HEK293 (cell line): ENCODE results near the gene AGAP1.

ENCODE experiments used
- CTCF ChIA-PET: fragments of 350-600 bp; formaldehyde crosslinking; extraction: SDS; loops from one replicate; lab custom pipeline; 2021; ENCODE audit warnings: antibody characterized with exemption; lab: Yijun Ruan, JAX
- POLR2A ChIA-PET: fragments of 300-600 bp; formaldehyde crosslinking; extraction: SDS; loops from one replicate; lab custom pipeline; 2020; ENCODE audit warnings: antibody characterized with exemption, inconsistent platforms; lab: Yijun Ruan, JAX
- H3K27ac ChIP-seq: fragments of 200-500 bp; sonication (Bioruptor generic); 2 replicates; pipeline ENCODE4 v1.5.1; 2014; ENCODE audit warnings: low read depth, low read length, control low read depth, inconsistent platforms; ENCODE audit errors: extremely low read depth
- H3K36me3 ChIP-seq, 2 experiments: fragments of 200-500 bp in 1 of 2; sonication (Bioruptor generic) in 1 of 2; 1 replicate in 1 of 2; 2 replicates in 1 of 2; pipeline ENCODE4 v1.5.1; 2014 to 2017; ENCODE audit warnings: inconsistent platforms in 2 of 2, low read length in 2 of 2; ENCODE audit not compliant: control insufficient read depth in 2 of 2, insufficient read depth in 1 of 2
- H3K4me1 ChIP-seq: fragments of 200-500 bp; sonication (Bioruptor generic); 2 replicates; pipeline ENCODE4 v1.5.1; 2014; ENCODE audit warnings: mild to moderate bottlenecking, low read length, inconsistent platforms; ENCODE audit not compliant: control insufficient read depth, insufficient read depth
- H3K4me3 ChIP-seq: 2 replicates; pipeline ENCODE4 v1.5.1; 2011; ENCODE audit warnings: low read depth, mild to moderate bottlenecking, control low read depth, low read length, moderate library complexity
- H3K9me3 ChIP-seq: fragments of 200-500 bp; sonication (Bioruptor generic); 2 replicates; pipeline ENCODE4 v1.5.1; 2014; ENCODE audit warnings: low read depth, low read length, inconsistent platforms; ENCODE audit not compliant: control insufficient read depth, insufficient read depth
- HOXA7 ChIP-seq: sonication (generic); formaldehyde crosslinking; IDR thresholded peaks from 2 replicates; pipeline ENCODE4 v1.8.1; 2022; ENCODE audit warnings: missing genetic modification reagents, borderline replicate concordance
- KLF9 ChIP-seq: fragments of 450-650 bp; formaldehyde crosslinking; IDR thresholded peaks from 2 replicates; pipeline ENCODE4 v1.5.1; 2016; ENCODE audit warnings: missing biosample characterization, missing genetic modification characterization, low read depth
- MEIS1 ChIP-seq: sonication (generic); formaldehyde crosslinking; IDR thresholded peaks from 2 replicates; pipeline ENCODE4 v1.8.1; 2022; ENCODE audit warnings: missing genetic modification reagents, mild to moderate bottlenecking, borderline replicate concordance
- OVOL3 ChIP-seq: fragments of 450-650 bp; formaldehyde crosslinking; IDR thresholded peaks from 2 replicates; pipeline ENCODE4 v1.5.1; 2016; ENCODE audit warnings: missing biosample characterization, missing genetic modification characterization
- SCRT1 ChIP-seq: fragments of 450-650 bp; formaldehyde crosslinking; IDR thresholded peaks from 2 replicates; pipeline ENCODE4 v1.5.1; 2016; ENCODE audit warnings: missing biosample characterization, missing genetic modification characterization, borderline replicate concordance
- SCRT2 ChIP-seq: fragments of 450-650 bp; formaldehyde crosslinking; IDR thresholded peaks from 2 replicates; pipeline ENCODE4 v1.5.1; 2016; ENCODE audit warnings: missing biosample characterization, missing genetic modification characterization
- SP2 ChIP-seq: fragments of 450-650 bp; formaldehyde crosslinking; IDR thresholded peaks from 2 replicates; pipeline ENCODE4 v1.5.1; 2016; ENCODE audit warnings: missing biosample characterization, missing genetic modification characterization
- ZEB2 ChIP-seq: fragments of 450-650 bp; formaldehyde crosslinking; IDR thresholded peaks from 2 replicates; pipeline ENCODE4 v1.5.1; 2016; ENCODE audit warnings: missing biosample characterization, missing genetic modification characterization
- ZFP69B ChIP-seq: fragments of 450-650 bp; formaldehyde crosslinking; IDR thresholded peaks from 2 replicates; pipeline ENCODE4 v1.5.1; 2016; ENCODE audit warnings: missing biosample characterization, missing genetic modification characterization
- ZNF157 ChIP-seq: fragments of 450-650 bp; formaldehyde crosslinking; IDR thresholded peaks from 2 replicates; pipeline ENCODE4 v1.5.1; 2016; ENCODE audit warnings: missing biosample characterization, missing genetic modification characterization
- ZNF239 ChIP-seq: fragments of 450-650 bp; formaldehyde crosslinking; IDR thresholded peaks from 2 replicates; pipeline ENCODE4 v1.5.1; 2016; ENCODE audit warnings: missing biosample characterization, missing genetic modification characterization
- ZNF426 ChIP-seq: fragments of 450-650 bp; formaldehyde crosslinking; IDR thresholded peaks from 2 replicates; pipeline ENCODE4 v1.5.1; 2017; ENCODE audit warnings: missing biosample characterization, missing genetic modification characterization, mild to moderate bottlenecking, inconsistent platforms, moderate library complexity
- ZNF514 ChIP-seq: fragments of 450-650 bp; formaldehyde crosslinking; IDR thresholded peaks from 2 replicates; pipeline ENCODE4 v1.5.1; 2016; ENCODE audit warnings: missing biosample characterization, missing genetic modification characterization
- ZNF560 ChIP-seq: fragments of 450-650 bp; formaldehyde crosslinking; IDR thresholded peaks from 2 replicates; pipeline ENCODE4 v1.5.1; 2017; ENCODE audit warnings: missing biosample characterization, missing genetic modification characterization, borderline replicate concordance
- ZNF571 ChIP-seq: fragments of 450-650 bp; formaldehyde crosslinking; IDR thresholded peaks from 2 replicates; pipeline ENCODE4 v1.5.0; 2017; ENCODE audit warnings: missing biosample characterization, missing genetic modification characterization
- TF ChIP-seq, protein P1 (sequence below): fragments of 450-650 bp; formaldehyde crosslinking; IDR thresholded peaks from 2 replicates; pipeline ENCODE4 v1.5.1; 2016; ENCODE audit warnings: missing biosample characterization, missing genetic modification characterization, borderline replicate concordance
- TF ChIP-seq, protein P2 (sequence below): fragments of 450-650 bp; formaldehyde crosslinking; IDR thresholded peaks from 2 replicates; pipeline ENCODE4 v1.5.1; 2017; ENCODE audit warnings: missing biosample characterization, mild to moderate bottlenecking, missing genetic modification characterization, moderate library complexity
- TF ChIP-seq, protein P3 (sequence below): fragments of 450-650 bp; formaldehyde crosslinking; IDR thresholded peaks from 2 replicates; pipeline ENCODE4 v1.5.1; 2016; ENCODE audit warnings: missing biosample characterization, missing genetic modification characterization
- TF ChIP-seq, protein P4 (sequence below): fragments of 450-650 bp; formaldehyde crosslinking; IDR thresholded peaks from 2 replicates; pipeline ENCODE4 v1.5.0; 2017; ENCODE audit warnings: missing biosample characterization, missing genetic modification characterization, borderline replicate concordance
- TF ChIP-seq, protein P5 (sequence below): fragments of 450-650 bp; formaldehyde crosslinking; IDR thresholded peaks from 2 replicates; pipeline ENCODE4 v1.5.1; 2017; ENCODE audit warnings: missing biosample characterization, missing genetic modification characterization

AGAP1 gene

DNA sequence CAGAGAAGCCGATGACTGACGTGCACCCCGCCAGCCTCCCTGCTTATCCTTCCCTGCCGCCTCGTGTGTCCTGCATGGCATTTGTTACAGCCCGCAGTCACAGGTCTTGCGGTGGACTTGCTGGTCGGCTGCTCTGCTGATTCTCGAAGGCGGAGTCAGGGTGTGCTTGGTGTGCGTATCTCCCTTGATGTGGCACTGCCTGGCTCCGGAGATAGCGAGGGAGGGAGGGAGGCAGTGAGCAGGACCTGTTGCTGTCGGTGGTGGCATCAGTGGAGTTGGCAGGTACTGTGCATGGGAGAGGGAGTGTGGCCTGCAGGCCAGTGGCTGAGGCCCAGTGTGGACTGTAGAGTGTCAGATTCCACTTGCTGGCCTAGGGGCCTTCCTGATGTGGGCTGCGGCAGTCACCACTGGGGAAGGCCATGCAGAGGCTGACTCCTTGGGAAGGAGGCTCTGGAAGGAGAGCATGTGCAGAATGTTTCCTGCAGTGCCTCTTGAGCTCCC is 198.9 kb downstream of the AGAP1 start:
- TF ChIP-seq SCRT2 (tag by site-specific recombination) (peak; percentile 87), ZNF239 (tag by site-specific recombination) (no peak), SCRT1 (tag by site-specific recombination) (peak; percentile 76), ZEB2 (tag by site-specific recombination) (no peak), HOXA7 (CRISPR knock-in tag) (no peak), SP2 (no peak)
- TF ChIP-seq, protein P1, sequence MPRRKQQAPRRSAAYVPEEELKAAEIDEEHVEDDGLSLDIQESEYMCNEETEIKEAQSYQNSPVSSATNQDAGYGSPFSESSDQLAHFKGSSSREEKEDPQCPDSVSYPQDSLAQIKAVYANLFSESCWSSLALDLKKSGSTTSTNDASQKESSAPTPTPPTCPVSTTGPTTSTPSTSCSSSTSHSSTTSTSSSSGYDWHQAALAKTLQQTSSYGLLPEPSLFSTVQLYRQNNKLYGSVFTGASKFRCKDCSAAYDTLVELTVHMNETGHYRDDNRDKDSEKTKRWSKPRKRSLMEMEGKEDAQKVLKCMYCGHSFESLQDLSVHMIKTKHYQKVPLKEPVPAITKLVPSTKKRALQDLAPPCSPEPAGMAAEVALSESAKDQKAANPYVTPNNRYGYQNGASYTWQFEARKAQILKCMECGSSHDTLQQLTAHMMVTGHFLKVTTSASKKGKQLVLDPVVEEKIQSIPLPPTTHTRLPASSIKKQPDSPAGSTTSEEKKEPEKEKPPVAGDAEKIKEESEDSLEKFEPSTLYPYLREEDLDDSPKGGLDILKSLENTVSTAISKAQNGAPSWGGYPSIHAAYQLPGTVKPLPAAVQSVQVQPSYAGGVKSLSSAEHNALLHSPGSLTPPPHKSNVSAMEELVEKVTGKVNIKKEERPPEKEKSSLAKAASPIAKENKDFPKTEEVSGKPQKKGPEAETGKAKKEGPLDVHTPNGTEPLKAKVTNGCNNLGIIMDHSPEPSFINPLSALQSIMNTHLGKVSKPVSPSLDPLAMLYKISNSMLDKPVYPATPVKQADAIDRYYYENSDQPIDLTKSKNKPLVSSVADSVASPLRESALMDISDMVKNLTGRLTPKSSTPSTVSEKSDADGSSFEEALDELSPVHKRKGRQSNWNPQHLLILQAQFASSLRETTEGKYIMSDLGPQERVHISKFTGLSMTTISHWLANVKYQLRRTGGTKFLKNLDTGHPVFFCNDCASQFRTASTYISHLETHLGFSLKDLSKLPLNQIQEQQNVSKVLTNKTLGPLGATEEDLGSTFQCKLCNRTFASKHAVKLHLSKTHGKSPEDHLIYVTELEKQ (tag by site-specific recombination): no peak
- Histone ChIP-seq H3K4me1 (peaks cover 6% of the 10 kb centered on the region; the same call in 1 of the 2 replicates), H3K36me3 (no peaks in the 10 kb centered on the region), H3K4me3 (no peak overlapping the region), H3K27ac (no peak overlapping the region), H3K9me3 (no peaks in the 10 kb centered on the region)
- POLR2A ChIA-PET: no interaction called here
- CTCF ChIA-PET: interaction anchor here (0.6 kb wide), 1 partner anchor 54 kb away, joined by 3 read pairs; no protein-coding TSS in a partner anchor

DNA sequence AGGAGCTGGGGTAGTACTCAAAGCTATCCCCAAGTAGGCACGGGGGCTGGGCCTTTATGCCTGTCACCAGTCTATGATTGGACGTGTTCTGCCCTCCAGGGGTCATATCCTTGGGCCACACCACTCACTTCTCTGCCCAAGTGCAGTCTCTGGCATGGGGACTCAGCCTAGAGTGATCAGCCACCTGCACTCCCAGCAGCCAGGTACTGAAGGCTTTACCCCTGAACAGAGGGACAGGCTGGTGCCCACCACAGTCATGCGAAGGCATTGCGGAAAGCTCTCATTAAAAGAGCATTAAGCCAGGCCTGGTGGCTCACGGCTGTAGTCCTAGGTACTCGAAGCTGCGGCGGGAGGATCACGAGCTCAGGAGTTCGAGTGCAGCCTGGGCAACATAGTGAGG is 199.4 kb downstream of the AGAP1 start:
- Histone ChIP-seq H3K4me1 (peaks cover 6% of the 10 kb centered on the region; the same call in 1 of the 2 replicates), H3K36me3 (no peaks in the 10 kb centered on the region)
- CTCF ChIA-PET: interaction anchor here (0.6 kb wide), 1 partner anchor 54 kb away, joined by 3 read pairs; no protein-coding TSS in a partner anchor

More for the DNA sequence above, 199.4 kb downstream of the AGAP1 start:
- no peaks in the 10 kb centered on the region for H3K9me3 ChIP-seq
- POLR2A ChIA-PET: no interaction called here
- no peak overlapping the region for H3K27ac ChIP-seq
- TF ChIP-seq ZNF514 (tag by site-specific recombination) (no peak), OVOL3 (tag by site-specific recombination) (no peak), ZNF560 (tag by site-specific recombination) (no peak), ZNF157 (no peak), ZNF426 (no peak), MEIS1 (no peak), ZNF571 (tag by site-specific recombination) (no peak), ZFP69B (tag by site-specific recombination) (no peak), KLF9 (tag by site-specific recombination) (no peak)
- TF ChIP-seq, protein P2, sequence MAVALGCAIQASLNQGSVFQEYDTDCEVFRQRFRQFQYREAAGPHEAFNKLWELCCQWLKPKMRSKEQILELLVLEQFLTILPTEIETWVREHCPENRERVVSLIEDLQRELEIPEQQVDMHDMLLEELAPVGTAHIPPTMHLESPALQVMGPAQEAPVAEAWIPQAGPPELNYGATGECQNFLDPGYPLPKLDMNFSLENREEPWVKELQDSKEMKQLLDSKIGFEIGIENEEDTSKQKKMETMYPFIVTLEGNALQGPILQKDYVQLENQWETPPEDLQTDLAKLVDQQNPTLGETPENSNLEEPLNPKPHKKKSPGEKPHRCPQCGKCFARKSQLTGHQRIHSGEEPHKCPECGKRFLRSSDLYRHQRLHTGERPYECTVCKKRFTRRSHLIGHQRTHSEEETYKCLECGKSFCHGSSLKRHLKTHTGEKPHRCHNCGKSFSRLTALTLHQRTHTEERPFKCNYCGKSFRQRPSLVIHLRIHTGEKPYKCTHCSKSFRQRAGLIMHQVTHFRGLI: no peak
- TF ChIP-seq, protein P3, sequence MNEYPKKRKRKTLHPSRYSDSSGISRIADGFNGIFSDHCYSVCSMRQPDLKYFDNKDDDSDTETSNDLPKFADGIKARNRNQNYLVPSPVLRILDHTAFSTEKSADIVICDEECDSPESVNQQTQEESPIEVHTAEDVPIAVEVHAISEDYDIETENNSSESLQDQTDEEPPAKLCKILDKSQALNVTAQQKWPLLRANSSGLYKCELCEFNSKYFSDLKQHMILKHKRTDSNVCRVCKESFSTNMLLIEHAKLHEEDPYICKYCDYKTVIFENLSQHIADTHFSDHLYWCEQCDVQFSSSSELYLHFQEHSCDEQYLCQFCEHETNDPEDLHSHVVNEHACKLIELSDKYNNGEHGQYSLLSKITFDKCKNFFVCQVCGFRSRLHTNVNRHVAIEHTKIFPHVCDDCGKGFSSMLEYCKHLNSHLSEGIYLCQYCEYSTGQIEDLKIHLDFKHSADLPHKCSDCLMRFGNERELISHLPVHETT: no peak
- TF ChIP-seq, protein P4, sequence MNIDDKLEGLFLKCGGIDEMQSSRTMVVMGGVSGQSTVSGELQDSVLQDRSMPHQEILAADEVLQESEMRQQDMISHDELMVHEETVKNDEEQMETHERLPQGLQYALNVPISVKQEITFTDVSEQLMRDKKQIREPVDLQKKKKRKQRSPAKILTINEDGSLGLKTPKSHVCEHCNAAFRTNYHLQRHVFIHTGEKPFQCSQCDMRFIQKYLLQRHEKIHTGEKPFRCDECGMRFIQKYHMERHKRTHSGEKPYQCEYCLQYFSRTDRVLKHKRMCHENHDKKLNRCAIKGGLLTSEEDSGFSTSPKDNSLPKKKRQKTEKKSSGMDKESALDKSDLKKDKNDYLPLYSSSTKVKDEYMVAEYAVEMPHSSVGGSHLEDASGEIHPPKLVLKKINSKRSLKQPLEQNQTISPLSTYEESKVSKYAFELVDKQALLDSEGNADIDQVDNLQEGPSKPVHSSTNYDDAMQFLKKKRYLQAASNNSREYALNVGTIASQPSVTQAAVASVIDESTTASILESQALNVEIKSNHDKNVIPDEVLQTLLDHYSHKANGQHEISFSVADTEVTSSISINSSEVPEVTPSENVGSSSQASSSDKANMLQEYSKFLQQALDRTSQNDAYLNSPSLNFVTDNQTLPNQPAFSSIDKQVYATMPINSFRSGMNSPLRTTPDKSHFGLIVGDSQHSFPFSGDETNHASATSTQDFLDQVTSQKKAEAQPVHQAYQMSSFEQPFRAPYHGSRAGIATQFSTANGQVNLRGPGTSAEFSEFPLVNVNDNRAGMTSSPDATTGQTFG (tag by site-specific recombination): no peak
- TF ChIP-seq, protein P5, sequence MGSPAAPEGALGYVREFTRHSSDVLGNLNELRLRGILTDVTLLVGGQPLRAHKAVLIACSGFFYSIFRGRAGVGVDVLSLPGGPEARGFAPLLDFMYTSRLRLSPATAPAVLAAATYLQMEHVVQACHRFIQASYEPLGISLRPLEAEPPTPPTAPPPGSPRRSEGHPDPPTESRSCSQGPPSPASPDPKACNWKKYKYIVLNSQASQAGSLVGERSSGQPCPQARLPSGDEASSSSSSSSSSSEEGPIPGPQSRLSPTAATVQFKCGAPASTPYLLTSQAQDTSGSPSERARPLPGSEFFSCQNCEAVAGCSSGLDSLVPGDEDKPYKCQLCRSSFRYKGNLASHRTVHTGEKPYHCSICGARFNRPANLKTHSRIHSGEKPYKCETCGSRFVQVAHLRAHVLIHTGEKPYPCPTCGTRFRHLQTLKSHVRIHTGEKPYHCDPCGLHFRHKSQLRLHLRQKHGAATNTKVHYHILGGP: no peak
- H3K4me3 ChIP-seq: no peak overlapping the region
